Left lung (tissue), 10 donors: ENCODE measurements around the gene CCDC40. TPM values are rescaled to one million over a fixed set of nuclear protein-coding genes. Genes with fewer than 3 reads are reported as not detected.

Experiments used
- ATAC-seq: fragments of 200-7000 bp; cut with Tn5 transposase; one replicate; pipeline ENCODE4 v1.9.1; 2020; ENCODE audit warnings: moderate library complexity
- DNase-seq, 4 donors: peaks; one replicate each; pipeline ENCODE4 v3.0.0-alpha.2; 2013 to 2020
- H3K27ac ChIP-seq, 2 donors: fragments of 200-600 bp; sonication (generic) in 1 of 2; one replicate each; pipeline versions ENCODE4 v1.5.0 to v1.8.0; 2020 to 2021
- H3K27me3 ChIP-seq, 2 donors: fragments of 200-600 bp; sonication (generic) in 1 of 2; one replicate each; pipeline versions ENCODE4 v1.5.0 to v1.8.0; 2020 to 2021
- H3K36me3 ChIP-seq, 2 donors: fragments of 200-600 bp; sonication (generic) in 1 of 2; one replicate each; pipeline versions ENCODE4 v1.5.0 to v1.8.0; 2020 to 2021
- H3K4me1 ChIP-seq, 2 donors: fragments of 200-600 bp; one replicate each; pipeline ENCODE4 v1.8.0; 2021
- H3K4me3 ChIP-seq, 2 donors: fragments of 200-600 bp; sonication (generic) in 1 of 2; one replicate each; pipeline versions ENCODE4 v1.5.0 to v1.8.0; 2020 to 2021; ENCODE audit warnings: mild to moderate bottlenecking in 1 of 2
- H3K9me3 ChIP-seq, 2 donors: fragments of 200-600 bp; sonication (generic) in 1 of 2; one replicate each; pipeline versions ENCODE4 v1.5.0 to v1.8.0; 2020 to 2021
- intact Hi-C, 2 donors: fragments of 100-400 bp; cut with DNase I; formaldehyde crosslinking; loops; one replicate each; pipeline versions ENCODE4 v1.11.2 to v1.14.2; 2022
- polyA plus RNA-seq, 6 donors: library from polyadenylated mRNA; unstranded; fragments of 120-200 nt; gene quantifications; one replicate each; pipeline ENCODE4 v1.2.1, GENCODE V29; 2013; ENCODE audit not compliant: insufficient read length in 6 of 6
- total RNA-seq, 2 donors: library from RNA; stranded (reverse); fragmentation: NEBNext Ultra II Directional; extraction: Animal tissue kit (Norgen Biotek cat#: 25700); gene quantifications; one replicate each; pipeline ENCODE4 v1.2.1, GENCODE V29; 2021
- TF ChIP-seq, protein P1 (sequence below), 2 donors: fragments of 200-600 bp; sonication (generic) in 1 of 2; IDR thresholded peaks; one replicate each; pipeline versions ENCODE4 v1.5.0 to v1.8.0; 2021; ENCODE audit warnings: antibody characterized with exemption in 2 of 2
- donor health status: DM: no; HTN: yes; CAD: no.
- donor health status: DM: no; HTN: no; CAD: no.

Gene CCDC40
- total and polyA plus RNA-seq, 8 donors = 8.0 to 15.2 (median 11.5) TPM

DNA sequence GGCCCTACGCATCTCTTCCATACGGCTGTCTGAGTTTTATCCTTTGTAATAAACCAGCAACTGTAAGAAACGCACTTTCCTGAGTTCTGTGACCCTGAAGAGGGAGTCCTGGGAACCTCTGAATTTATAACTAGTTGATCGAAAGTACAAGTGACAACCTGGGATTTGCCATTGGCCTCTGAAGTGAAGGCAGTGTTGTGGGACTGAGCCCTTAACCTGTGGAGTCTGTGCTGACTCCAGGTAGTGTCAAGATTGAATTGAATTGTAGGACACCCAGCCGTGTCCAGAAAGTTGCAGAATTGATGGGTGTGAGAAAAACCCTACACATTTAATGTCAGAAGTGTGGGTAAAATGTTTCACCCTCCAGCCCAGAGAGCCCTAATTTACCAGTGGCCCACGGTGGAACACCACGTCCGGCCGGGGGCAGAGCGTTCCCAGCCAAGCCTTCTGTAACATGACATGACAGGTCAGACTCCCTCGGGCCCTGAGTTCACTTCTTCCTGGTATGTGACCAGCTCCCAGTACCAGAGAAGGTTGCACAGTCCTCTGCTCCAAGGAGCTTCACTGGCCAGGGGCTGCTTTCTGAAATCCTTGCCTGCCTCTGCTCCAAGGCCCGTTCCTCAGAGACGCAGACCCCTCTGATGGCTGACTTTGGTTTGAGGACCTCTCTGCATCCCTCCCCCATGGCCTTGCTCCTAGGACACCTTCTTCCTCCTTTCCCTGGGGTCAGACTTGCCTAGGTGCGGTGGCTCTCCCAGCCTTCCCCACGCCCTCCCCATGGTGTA lies 66.4 kb downstream of the CCDC40 start:
- intact Hi-C loops = no loop called here
- H3K27ac ChIP-seq = no peak overlapping the region
- TF ChIP-seq, protein P1, sequence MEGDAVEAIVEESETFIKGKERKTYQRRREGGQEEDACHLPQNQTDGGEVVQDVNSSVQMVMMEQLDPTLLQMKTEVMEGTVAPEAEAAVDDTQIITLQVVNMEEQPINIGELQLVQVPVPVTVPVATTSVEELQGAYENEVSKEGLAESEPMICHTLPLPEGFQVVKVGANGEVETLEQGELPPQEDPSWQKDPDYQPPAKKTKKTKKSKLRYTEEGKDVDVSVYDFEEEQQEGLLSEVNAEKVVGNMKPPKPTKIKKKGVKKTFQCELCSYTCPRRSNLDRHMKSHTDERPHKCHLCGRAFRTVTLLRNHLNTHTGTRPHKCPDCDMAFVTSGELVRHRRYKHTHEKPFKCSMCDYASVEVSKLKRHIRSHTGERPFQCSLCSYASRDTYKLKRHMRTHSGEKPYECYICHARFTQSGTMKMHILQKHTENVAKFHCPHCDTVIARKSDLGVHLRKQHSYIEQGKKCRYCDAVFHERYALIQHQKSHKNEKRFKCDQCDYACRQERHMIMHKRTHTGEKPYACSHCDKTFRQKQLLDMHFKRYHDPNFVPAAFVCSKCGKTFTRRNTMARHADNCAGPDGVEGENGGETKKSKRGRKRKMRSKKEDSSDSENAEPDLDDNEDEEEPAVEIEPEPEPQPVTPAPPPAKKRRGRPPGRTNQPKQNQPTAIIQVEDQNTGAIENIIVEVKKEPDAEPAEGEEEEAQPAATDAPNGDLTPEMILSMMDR (IDR thresholded peaks at IDR 0.05) = no peak
- no peaks in the 10 kb centered on the region for H3K9me3 ChIP-seq
- ATAC-seq = no peak
- H3K27me3 ChIP-seq = no peaks in the 10 kb centered on the region
- peaks cover 7 to 25% of the 10 kb centered on the region in 2 donors for H3K4me1 ChIP-seq
- DNase-seq = peak in 2 of 4 donors; percentile 29 to 43
- peak overlapping the region in 1 of 2 donors; percentile 86 for H3K4me3 ChIP-seq
- H3K36me3 ChIP-seq = peaks cover 0 to 3% of the 10 kb centered on the region in 2 donors

- no peak overlapping the region for H3K27ac ChIP-seq
- no peak overlapping the region for H3K4me3 ChIP-seq
- DNase-seq = peak in 2 of 4 donors; percentile 30 to 57
- ATAC-seq = no peak
- H3K27me3 ChIP-seq = no peaks in the 10 kb centered on the region
- no peaks in the 10 kb centered on the region for H3K9me3 ChIP-seq
- H3K4me1 ChIP-seq = peaks cover 7 to 25% of the 10 kb centered on the region in 2 donors
- peaks cover 0 to 10% of the 10 kb centered on the region in 2 donors for H3K36me3 ChIP-seq
- intact Hi-C loops = no loop called here
- TF ChIP-seq, protein P1 (IDR thresholded peaks at IDR 0.05) = no peak
These were observed 67.1 kb downstream of the CCDC40 start for GRCh38 chr17:80103449-80104085.

- Histone ChIP-seq H3K27ac (no peak overlapping the region), H3K4me1 (peaks cover 7 to 25% of the 10 kb centered on the region in 2 donors), H3K36me3 (peaks cover 0 to 17% of the 10 kb centered on the region in 2 donors), H3K27me3 (no peaks in the 10 kb centered on the region), H3K9me3 (no peaks in the 10 kb centered on the region), H3K4me3 (no peak overlapping the region)
- DNase-seq = peak in 3 of 4 donors; percentile 38 to 79 (median 48)
- TF ChIP-seq, protein P1 (IDR thresholded peaks at IDR 0.05) = no peak
- ATAC-seq = peak; percentile 26
- intact Hi-C loops = no loop called here
These were observed 68.0 kb downstream of the CCDC40 start for GRCh38 chr17:80104321-80104955.

- Histone ChIP-seq H3K27ac (no peak overlapping the region), H3K9me3 (no peaks in the 10 kb centered on the region), H3K4me3 (no peak overlapping the region), H3K27me3 (no peaks in the 10 kb centered on the region), H3K36me3 (peaks cover 0 to 17% of the 10 kb centered on the region in 2 donors), H3K4me1 (peaks cover 7 to 25% of the 10 kb centered on the region in 2 donors)
- ATAC-seq (no peak), DNase-seq (peak in 2 of 4 donors; percentile 27 to 72)
- TF ChIP-seq, protein P1 (IDR thresholded peaks at IDR 0.05) = no peak
- intact Hi-C loops = no loop called here
These were observed 68.5 kb downstream of the CCDC40 start for GRCh38 chr17:80104956-80105375.

- no peak overlapping the region for H3K4me3 ChIP-seq
- intact Hi-C loops = no loop called here
- peaks cover 7 to 17% of the 10 kb centered on the region in 2 donors for H3K4me1 ChIP-seq
- DNase-seq = peak in 3 of 4 donors; percentile 27 to 82 (median 28)
- TF ChIP-seq, protein P1 (IDR thresholded peaks at IDR 0.05) = no peak
- no peaks in the 10 kb centered on the region for H3K27me3 ChIP-seq
- ATAC-seq = no peak
- H3K27ac ChIP-seq = no peak overlapping the region
- H3K36me3 ChIP-seq = peaks cover 0 to 17% of the 10 kb centered on the region in 2 donors
- no peaks in the 10 kb centered on the region for H3K9me3 ChIP-seq
These were observed 69.3 kb downstream of the CCDC40 start for GRCh38 chr17:80105762-80106161.
